ENCODE measurements around the gene TNK2. TPM values are rescaled to one million over a fixed set of nuclear protein-coding genes. Genes with fewer than 3 reads are reported as not detected.

The TNK2 gene
- total RNA-seq, 1 experiment from 2014 or later, result 72.3 TPM

DNA sequence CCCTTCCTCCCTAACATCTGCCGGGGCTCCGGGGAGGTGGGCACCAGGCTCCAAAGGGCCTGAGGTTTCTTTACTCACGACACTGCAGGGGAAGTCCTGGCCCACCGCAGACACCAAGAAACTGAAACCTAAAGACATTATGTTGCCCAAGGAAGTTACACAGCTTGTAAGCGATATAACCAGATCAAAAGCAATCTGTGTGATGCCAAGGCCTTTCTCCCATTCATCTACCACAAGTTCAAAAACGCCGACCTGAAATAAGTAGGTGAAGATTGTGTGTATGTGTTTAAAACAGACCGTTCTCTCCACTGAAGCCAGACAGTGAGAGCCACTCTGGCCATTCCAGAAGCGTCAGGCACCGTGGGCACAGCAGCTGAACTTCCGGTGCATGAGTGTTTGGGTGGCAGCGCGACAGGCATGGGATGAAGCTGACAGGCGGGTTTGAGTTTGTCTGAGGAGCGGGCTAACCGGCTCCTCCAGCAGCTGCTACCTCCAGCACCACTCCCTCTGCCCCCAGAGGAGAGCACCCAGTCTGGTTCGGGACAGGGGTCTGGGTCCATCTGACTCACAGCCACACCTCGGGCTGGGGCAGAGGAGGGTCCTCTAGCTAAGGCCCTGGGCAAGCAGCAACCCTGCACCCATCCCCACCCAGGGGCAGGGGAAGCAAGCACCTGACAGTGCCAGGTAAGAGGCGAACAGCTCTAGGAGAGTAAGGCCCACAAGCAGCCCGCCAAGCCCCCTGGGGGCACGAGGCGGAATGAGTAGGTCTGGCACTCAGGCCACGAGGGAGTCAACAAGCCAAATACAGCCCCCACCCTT is 1.3 kb downstream of the TNK2 start:
- POLR2A ChIA-PET, result interaction anchor here (0.5 to 1.1 kb wide), 2 partner anchors 13 to 1006 kb away, joined by 3 to 9 read pairs; no protein-coding TSS in a partner anchor
- DNase-seq (ENCODE audit: low read depth, low spot score) (no peak), ATAC-seq (peak; percentile 32)
- BruUV-seq (replicated peaks), result no TSS peak
- CTCF ChIA-PET, result interaction anchor here (1.6 kb wide), 1 partner anchor 13 kb away, joined by 11 read pairs; no protein-coding TSS in a partner anchor
- H3K4me1 ChIP-seq (ENCODE audit: control insufficient read depth, insufficient read depth, low read length), result peaks cover 56% of the 10 kb centered on the region
- no peaks in the 10 kb centered on the region for H3K9me3 ChIP-seq (ENCODE audit: control insufficient read depth, insufficient read depth, low read depth, low read length)
- no peaks in the 10 kb centered on the region for H3K36me3 ChIP-seq (ENCODE audit: control insufficient read depth, insufficient read depth, low read length)
- H3K4me3 ChIP-seq (ENCODE audit: low read depth in 2 of 2, low read length in 2 of 2), result peak overlapping the region; percentile 52 to 63
- in situ Hi-C loops (cut with HindIII; ENCODE audit: low pct_unique_long_range_greater_than_20kb, low sequenced_read_pairs), result no loop called here
- no peaks in the 10 kb centered on the region for H3K27me3 ChIP-seq (ENCODE audit: control insufficient read depth, insufficient read depth, low read length)
- H3K27ac ChIP-seq (ENCODE audit: low read length), result peak overlapping the region; percentile 71
- intact Hi-C loops (cut with micrococcal nuclease; ENCODE audit: unreplicated experiment), result no loop called here
- TF ChIP-seq TCF7L2 (IDR thresholded peaks at IDR 0.05; ENCODE audit: low read depth, low read length), result peak; percentile 86
- TF ChIP-seq REST (IDR thresholded peaks at IDR 0.05; ENCODE audit: insufficient read depth in 1 of 2, low read depth in 2 of 2, low read length in 1 of 2), result no peak
- TF ChIP-seq SIN3A (IDR thresholded peaks at IDR 0.05; ENCODE audit: borderline replicate concordance, insufficient read depth, low read depth, low read length), result 0 out of 2 replicates have a peak, but pooled peaks have one; percentile 22

DNA sequence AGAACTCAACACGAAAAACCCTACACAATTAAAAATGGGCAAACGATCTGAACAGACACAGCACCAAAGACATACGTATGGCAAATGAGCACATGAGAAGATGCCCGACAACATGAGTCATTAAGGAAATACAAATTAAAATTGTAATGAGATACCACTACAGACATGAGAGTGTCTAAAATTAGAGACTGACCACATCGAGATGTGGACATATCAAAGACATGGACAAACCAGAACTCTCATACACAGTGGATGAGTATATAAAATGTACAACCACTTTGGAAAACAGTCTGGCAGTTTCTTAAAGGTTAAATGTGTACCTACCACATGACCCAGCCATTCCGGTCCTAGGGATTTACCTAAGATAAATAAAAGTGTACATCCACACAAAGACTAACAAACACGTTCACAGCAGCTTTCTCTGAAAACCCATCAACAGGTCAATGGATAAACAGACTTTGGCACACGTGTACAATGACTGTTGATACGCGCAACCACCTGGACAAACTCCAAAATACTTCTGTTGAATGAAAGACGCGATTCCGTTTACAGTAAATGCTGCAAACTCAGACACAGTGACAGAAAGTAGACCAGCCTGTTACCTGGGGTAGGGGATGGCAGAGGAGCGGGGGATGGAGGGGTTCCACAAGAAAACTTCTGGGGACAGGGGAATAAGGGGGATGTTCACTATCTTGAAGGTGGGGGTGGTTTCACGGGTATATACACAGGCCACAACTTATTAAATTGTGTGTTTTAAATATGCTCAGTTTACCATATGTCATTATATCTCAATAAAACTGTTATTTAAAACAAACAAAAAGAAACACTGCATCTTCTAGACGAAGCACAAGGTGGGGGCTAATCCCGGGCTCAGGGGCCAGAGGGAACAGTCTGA is 2.1 kb downstream of the TNK2 start:
- Histone ChIP-seq H3K36me3 (ENCODE audit: control insufficient read depth, insufficient read depth, low read length) (no peaks in the 10 kb centered on the region), H3K9me3 (ENCODE audit: control insufficient read depth, insufficient read depth, low read depth, low read length) (no peaks in the 10 kb centered on the region), H3K4me3 (ENCODE audit: low read depth in 2 of 2, low read length in 2 of 2) (peak overlapping the region; percentile 52 to 63), H3K27me3 (ENCODE audit: control insufficient read depth, insufficient read depth, low read length) (no peaks in the 10 kb centered on the region), H3K4me1 (ENCODE audit: control insufficient read depth, insufficient read depth, low read length) (peaks cover 56% of the 10 kb centered on the region), H3K27ac (ENCODE audit: low read length) (peak overlapping the region; percentile 71)
- in situ Hi-C loops (cut with HindIII; ENCODE audit: low pct_unique_long_range_greater_than_20kb, low sequenced_read_pairs) (no loop called here), intact Hi-C loops (cut with micrococcal nuclease; ENCODE audit: unreplicated experiment) (no loop called here)
- TF ChIP-seq SIN3A (IDR thresholded peaks at IDR 0.05; ENCODE audit: borderline replicate concordance, insufficient read depth, low read depth, low read length), result no peak
- no peak for TF ChIP-seq POLR2AphosphoS5 (IDR thresholded peaks at IDR 0.05; ENCODE audit: low read depth, low read length)
- no peak for TF ChIP-seq TCF7L2 (IDR thresholded peaks at IDR 0.05; ENCODE audit: low read depth, low read length)
- no peak for TF ChIP-seq REST (IDR thresholded peaks at IDR 0.05; ENCODE audit: insufficient read depth in 1 of 2, low read depth in 2 of 2, low read length in 1 of 2)
- TF ChIP-seq, protein P1, sequence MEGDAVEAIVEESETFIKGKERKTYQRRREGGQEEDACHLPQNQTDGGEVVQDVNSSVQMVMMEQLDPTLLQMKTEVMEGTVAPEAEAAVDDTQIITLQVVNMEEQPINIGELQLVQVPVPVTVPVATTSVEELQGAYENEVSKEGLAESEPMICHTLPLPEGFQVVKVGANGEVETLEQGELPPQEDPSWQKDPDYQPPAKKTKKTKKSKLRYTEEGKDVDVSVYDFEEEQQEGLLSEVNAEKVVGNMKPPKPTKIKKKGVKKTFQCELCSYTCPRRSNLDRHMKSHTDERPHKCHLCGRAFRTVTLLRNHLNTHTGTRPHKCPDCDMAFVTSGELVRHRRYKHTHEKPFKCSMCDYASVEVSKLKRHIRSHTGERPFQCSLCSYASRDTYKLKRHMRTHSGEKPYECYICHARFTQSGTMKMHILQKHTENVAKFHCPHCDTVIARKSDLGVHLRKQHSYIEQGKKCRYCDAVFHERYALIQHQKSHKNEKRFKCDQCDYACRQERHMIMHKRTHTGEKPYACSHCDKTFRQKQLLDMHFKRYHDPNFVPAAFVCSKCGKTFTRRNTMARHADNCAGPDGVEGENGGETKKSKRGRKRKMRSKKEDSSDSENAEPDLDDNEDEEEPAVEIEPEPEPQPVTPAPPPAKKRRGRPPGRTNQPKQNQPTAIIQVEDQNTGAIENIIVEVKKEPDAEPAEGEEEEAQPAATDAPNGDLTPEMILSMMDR (IDR thresholded peaks at IDR 0.05), result no peak
- no TSS peak for BruUV-seq (replicated peaks)
- POLR2A ChIA-PET, result interaction anchor here (0.5 kb wide), 1 partner anchor 1007 kb away, joined by 9 read pairs; no protein-coding TSS in a partner anchor
- CTCF ChIA-PET, result no interaction called here
- ATAC-seq (no peak), DNase-seq (ENCODE audit: low read depth, low spot score) (no peak)

All from Panc1 (cell line).